A549 treated with AZD2906 at 1 μM for 4 hours (cell line): Measurements from ENCODE around the gene SYVN1. TPM values are rescaled to one million over a fixed set of nuclear protein-coding genes. Genes with fewer than 3 reads are reported as not detected.

Source experiments
- total RNA-seq: library from RNA; stranded (reverse); fragments of 200-300 nt; extraction: Qiagen RNA extraction; gene quantifications from 5 replicates; pipeline ENCODE4 v1.2.3, GENCODE V29; 2022

SYVN1 gene
- total RNA-seq: 29.0 to 41.9 TPM (median 39.5 TPM) in 5 replicates

GRCh38 chr11:65134240-65134951 is at the start of gene SYVN1:
Gene SYVN1 (minus strand): TSS chr11:65134519. CDS start chr11:65133601, 918 bp downstream.

GRCh38 chr11:65181569-65182257 is 47.4 kb upstream of the SYVN1 start, which contains the start of gene CAPN1:
Gene CAPN1 (plus strand): TSS chr11:65181928. CDS start chr11:65182702, 774 bp downstream.

GRCh38 chr11:65170058-65170534 is 35.8 kb upstream of the SYVN1 start, which contains the start of gene SPDYC:
Gene SPDYC (plus strand): TSS chr11:65170233. CDS start chr11:65171358, 1,125 bp downstream.

GRCh38 chr11:65121865-65122696 is 12.2 kb downstream of the SYVN1 start, which contains the start of the genes FAU and MRPL49:
Gene FAU (minus strand): TSS chr11:65122134. CDS start chr11:65121813, 321 bp downstream.
Gene MRPL49 (plus strand): TSS chr11:65122321. CDS start chr11:65122347, 26 bp downstream.

GRCh38 chr11:65117206-65118096 is 16.9 kb downstream of the SYVN1 start, which contains the start of gene ZNHIT2:
Gene ZNHIT2 (minus strand): TSS chr11:65117701. CDS start chr11:65117653, 48 bp downstream.

GRCh38 chr11:65111744-65112545 is 22.4 kb downstream of the SYVN1 start, which contains the start of gene TM7SF2:
Gene TM7SF2 (plus strand): TSS chr11:65111872. CDS start chr11:65112016, 144 bp downstream.

GRCh38 chr11:65095974-65096806 is 38.1 kb downstream of the SYVN1 start, which contains the start of gene VPS51:
Gene VPS51 (plus strand): TSS chr11:65096214. CDS start chr11:65096251, 37 bp downstream.

GRCh38 chr11:65083834-65084597 is 50.3 kb downstream of the SYVN1 start, which contains the start of the genes CDCA5 and ZFPL1:
Gene CDCA5 (minus strand): TSS chr11:65084040. CDS start chr11:65083978, 62 bp downstream.
Gene ZFPL1 (plus strand): TSS chr11:65084222. CDS start chr11:65084699, 477 bp downstream.

Other genes with a start within 250 kb of the SYVN1 start
- gene ATG2A, start 217.3 kb downstream of the SYVN1 start, total RNA-seq: 13.7 to 22.4 TPM (median 20.9 TPM) in 5 replicates
- 3.4 to 5.3 TPM (median 4.5 TPM) in 5 replicates for gene PPP2R5B, start 209.8 kb downstream of the SYVN1 start, total RNA-seq
- gene GPHA2, start 198.6 kb downstream of the SYVN1 start, total RNA-seq: not detected in 5 replicates
- not detected in 5 replicates for gene MAJIN, start 162.4 kb downstream of the SYVN1 start, total RNA-seq
- gene BATF2, start 137.5 kb downstream of the SYVN1 start, total RNA-seq: 0.58 to 0.79 TPM (median 0.63 TPM) in 5 replicates
- gene ARL2, start 120.4 kb downstream of the SYVN1 start, total RNA-seq: 162 to 198 TPM (median 189 TPM) in 5 replicates
- gene SNX15, start 107.1 kb downstream of the SYVN1 start, total RNA-seq: 20.8 to 25.4 TPM (median 23.6 TPM) in 5 replicates
- 35.4 to 58.5 TPM (median 57.6 TPM) in 5 replicates for gene SAC3D1, start 93.3 kb downstream of the SYVN1 start, total RNA-seq
- gene NAALADL1, start 76.0 kb downstream of the SYVN1 start, total RNA-seq: not detected in 5 replicates
- 67.5 to 78.7 TPM (median 73.1 TPM) in 5 replicates for gene CDCA5, start 50.5 kb downstream of the SYVN1 start, total RNA-seq
- 35.1 to 37.1 TPM (median 36.6 TPM) in 5 replicates for gene ZFPL1, start 50.3 kb downstream of the SYVN1 start, total RNA-seq
- gene VPS51, start 38.3 kb downstream of the SYVN1 start, total RNA-seq: 51.5 to 77.8 TPM (median 55.8 TPM) in 5 replicates
- gene TM7SF2, start 22.6 kb downstream of the SYVN1 start, total RNA-seq: 4.1 to 7.2 TPM (median 5.6 TPM) in 5 replicates
- 13.3 to 24.2 TPM (median 21.9 TPM) in 5 replicates for gene ZNHIT2, start 16.8 kb downstream of the SYVN1 start, total RNA-seq
- gene FAU, start 12.4 kb downstream of the SYVN1 start, total RNA-seq: 834 to 1,066 TPM (median 993 TPM) in 5 replicates
- 67.8 to 77.4 TPM (median 68.7 TPM) in 5 replicates for gene MRPL49, start 12.2 kb downstream of the SYVN1 start, total RNA-seq
- gene SPDYC, start 35.7 kb upstream of the SYVN1 start, total RNA-seq: not detected in 5 replicates
- 107 to 119 TPM (median 117 TPM) in 5 replicates for gene CAPN1, start 47.4 kb upstream of the SYVN1 start, total RNA-seq
- gene POLA2, start 127.4 kb upstream of the SYVN1 start, total RNA-seq: 12.4 to 15.4 TPM (median 13.8 TPM) in 5 replicates
- gene CDC42EP2, start 180.3 kb upstream of the SYVN1 start, total RNA-seq: 14.1 to 21.9 TPM (median 19.2 TPM) in 5 replicates
- gene DPF2, start 199.3 kb upstream of the SYVN1 start, total RNA-seq: 39.6 to 46.8 TPM (median 40.9 TPM) in 5 replicates
- 0.94 to 1.3 TPM (median 1.2 TPM) in 5 replicates for gene TIGD3, start 220.2 kb upstream of the SYVN1 start, total RNA-seq
- 12.1 to 15.2 TPM (median 14.2 TPM) in 5 replicates for gene SLC25A45, start 248.1 kb upstream of the SYVN1 start, total RNA-seq